ENCODE results near the gene GPC5.

GPC5 gene

DNA sequence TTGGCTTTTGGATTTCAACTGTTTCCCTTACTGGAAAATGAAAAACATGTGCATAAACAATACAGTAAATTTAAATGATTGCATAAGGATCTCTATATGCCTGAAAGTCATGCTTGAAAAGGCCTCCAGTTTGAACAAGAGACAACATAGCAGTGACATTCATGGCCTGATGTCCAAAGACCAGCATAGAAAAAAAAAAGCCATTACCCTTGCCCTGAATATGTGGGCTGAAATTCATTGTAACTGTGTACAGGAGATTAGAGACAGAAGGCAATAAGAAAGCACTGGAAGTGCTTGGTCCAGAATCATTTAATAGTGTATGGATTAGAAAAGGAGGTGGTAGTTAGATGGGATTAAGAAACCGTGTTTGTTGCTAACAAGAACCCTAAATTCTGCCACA lies 35.5 kb upstream of the GPC5 start:
- no peak for DNase-seq
- H2BK12ac ChIP-seq (ENCODE audit: low read length): no peak overlapping the region
- no peak overlapping the region for H4K8ac ChIP-seq (ENCODE audit: low read depth, low read length)
- H3K79me1 ChIP-seq (ENCODE audit: low read length): no peaks in the 10 kb centered on the region
- no peak overlapping the region for H3K27ac ChIP-seq (ENCODE audit: low read depth, low read length)
- no peaks in the 10 kb centered on the region for H3K9me3 ChIP-seq (ENCODE audit: insufficient read depth, low read depth, low read length)
- no peaks in the 10 kb centered on the region for H3K27me3 ChIP-seq (ENCODE audit: insufficient read depth, low read length)
- H3K9ac ChIP-seq (ENCODE audit: low read length): no peak overlapping the region
- no peak overlapping the region for H2BK120ac ChIP-seq (ENCODE audit: insufficient read depth, low read length, poor library complexity)
- no peak overlapping the region for H2AK5ac ChIP-seq (ENCODE audit: low read length)
- peaks cover 0 to 2% of the 10 kb centered on the region in 2 experiments for H3K4me1 ChIP-seq (ENCODE audit: control insufficient read depth in 1 of 2, insufficient read depth in 2 of 2, low read length in 2 of 2)
- H3K4me2 ChIP-seq (ENCODE audit: low read length): no peak overlapping the region
- H3K18ac ChIP-seq (ENCODE audit: low read length): no peak overlapping the region
- H3K36me3 ChIP-seq (ENCODE audit: control insufficient read depth in 1 of 2, insufficient read depth in 2 of 2, low read length in 2 of 2): peaks cover 0 to 4% of the 10 kb centered on the region in 2 experiments
- no peak overlapping the region for H4K91ac ChIP-seq (ENCODE audit: low read depth, low read length)
- no peak overlapping the region for H2AFZ ChIP-seq (ENCODE audit: insufficient read depth, low read length, poor library complexity)
- H4K12ac ChIP-seq (ENCODE audit: low read depth, low read length): no peak overlapping the region
- WGBS (ENCODE audit: extremely low coverage, insufficient coverage, insufficient read length): no CpG with 5 or more reads among the region's 1 CpG
- H3K23ac ChIP-seq (ENCODE audit: low read length): no peak overlapping the region
- no peak overlapping the region for H3K14ac ChIP-seq (ENCODE audit: low read length)
- no peak overlapping the region for H2BK5ac ChIP-seq (ENCODE audit: low read depth, low read length, poor library complexity)
- no peaks in the 10 kb centered on the region for H3K79me2 ChIP-seq (ENCODE audit: control insufficient read depth, insufficient read depth, low read length, poor library complexity)
- no peak overlapping the region for H3K4ac ChIP-seq (ENCODE audit: low read depth, low read length)
- H3K4me3 ChIP-seq (ENCODE audit: low read depth, low read length): no peak overlapping the region

DNA sequence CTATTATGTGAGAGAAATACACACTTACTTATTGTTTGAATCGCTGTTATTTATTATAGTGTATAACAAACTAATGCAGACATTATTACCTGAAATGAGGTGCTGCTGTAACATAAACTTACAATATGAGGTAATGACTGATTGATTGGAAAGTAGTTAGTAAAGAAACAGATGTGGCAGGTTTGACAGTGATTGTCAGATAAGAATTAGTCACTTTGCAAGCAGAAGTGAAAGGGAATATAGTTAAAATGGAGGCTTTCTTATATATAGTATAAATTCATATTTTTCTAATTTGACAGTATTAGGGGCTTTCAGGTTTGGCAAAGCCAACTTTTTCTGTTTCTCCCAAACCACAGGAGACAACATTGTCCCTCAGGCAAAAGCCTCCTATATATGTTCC lies 30.3 kb upstream of the GPC5 start:
- no CpG with 5 or more reads among the region's 1 CpG for WGBS (ENCODE audit: extremely low coverage, insufficient coverage, insufficient read length)
- Histone ChIP-seq H3K27ac (ENCODE audit: low read depth, low read length) (no peak overlapping the region), H3K79me2 (ENCODE audit: control insufficient read depth, insufficient read depth, low read length, poor library complexity) (no peaks in the 10 kb centered on the region), H3K18ac (ENCODE audit: low read length) (no peak overlapping the region), H2BK5ac (ENCODE audit: low read depth, low read length, poor library complexity) (no peak overlapping the region), H3K4me1 (ENCODE audit: control insufficient read depth in 1 of 2, insufficient read depth in 2 of 2, low read length in 2 of 2) (peaks cover 5 to 10% of the 10 kb centered on the region in 2 experiments), H2BK120ac (ENCODE audit: insufficient read depth, low read length, poor library complexity) (no peak overlapping the region), H3K27me3 (ENCODE audit: insufficient read depth, low read length) (no peaks in the 10 kb centered on the region), H4K91ac (ENCODE audit: low read depth, low read length) (no peak overlapping the region), H3K4me3 (ENCODE audit: low read depth, low read length) (no peak overlapping the region), H4K12ac (ENCODE audit: low read depth, low read length) (no peak overlapping the region), H4K8ac (ENCODE audit: low read depth, low read length) (no peak overlapping the region), H3K4me2 (ENCODE audit: low read length) (no peak overlapping the region), H3K4ac (ENCODE audit: low read depth, low read length) (no peak overlapping the region), H2BK12ac (ENCODE audit: low read length) (no peak overlapping the region), H3K14ac (ENCODE audit: low read length) (no peak overlapping the region), H2AK5ac (ENCODE audit: low read length) (no peak overlapping the region), H2AFZ (ENCODE audit: insufficient read depth, low read length, poor library complexity) (no peak overlapping the region), H3K23ac (ENCODE audit: low read length) (no peak overlapping the region), H3K36me3 (ENCODE audit: control insufficient read depth in 1 of 2, insufficient read depth in 2 of 2, low read length in 2 of 2) (peaks cover 0 to 1% of the 10 kb centered on the region in 2 experiments), H3K9ac (ENCODE audit: low read length) (no peak overlapping the region), H3K79me1 (ENCODE audit: low read length) (peaks cover 5% of the 10 kb centered on the region), H3K9me3 (ENCODE audit: insufficient read depth, low read depth, low read length) (no peaks in the 10 kb centered on the region)
- no peak for DNase-seq

DNA sequence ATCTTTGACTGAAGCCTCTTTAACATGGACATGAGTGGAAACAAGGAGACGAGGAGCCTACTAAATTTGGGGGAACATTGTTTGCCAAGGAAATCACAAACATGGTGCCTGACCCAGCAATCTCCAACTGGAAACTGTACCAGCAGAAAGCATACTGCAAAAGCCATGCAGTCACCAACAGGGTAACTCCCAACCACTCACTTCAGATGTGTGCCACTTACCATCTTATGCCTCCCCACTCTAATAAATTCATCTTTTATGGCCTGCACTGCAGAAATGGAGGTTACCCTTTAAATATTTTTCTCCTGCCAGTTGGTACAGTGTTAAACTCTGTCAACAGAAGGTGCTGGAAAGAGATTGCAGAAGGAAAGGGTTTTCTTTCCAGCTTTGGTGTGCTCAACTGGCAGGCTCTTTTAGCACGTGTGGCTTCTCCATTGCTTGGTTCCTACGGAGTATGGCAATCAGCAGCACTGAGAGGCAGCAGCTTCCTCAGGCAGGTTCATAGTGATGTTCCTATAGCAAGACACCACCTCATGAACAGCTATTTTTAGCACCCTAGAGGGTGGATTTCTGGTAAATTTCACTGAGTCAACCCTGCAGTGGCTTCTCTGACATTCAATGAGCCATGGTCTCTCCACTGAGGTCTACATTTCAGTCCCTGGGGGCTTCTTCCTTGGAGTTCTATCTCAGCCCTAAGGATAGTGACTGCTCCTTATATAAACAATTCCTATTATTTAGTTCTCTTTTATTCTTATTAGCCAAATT lies 29.6 kb upstream of the GPC5 start:
- H3K4me2 ChIP-seq (ENCODE audit: low read length): peak overlapping the region; percentile 51
- H3K18ac ChIP-seq (ENCODE audit: low read length): no peak overlapping the region
- peaks cover 5 to 10% of the 10 kb centered on the region in 2 experiments for H3K4me1 ChIP-seq (ENCODE audit: control insufficient read depth in 1 of 2, insufficient read depth in 2 of 2, low read length in 2 of 2)
- H2BK12ac ChIP-seq (ENCODE audit: low read length): peak overlapping the region; percentile 17
- no peak overlapping the region for H3K23ac ChIP-seq (ENCODE audit: low read length)
- no peaks in the 10 kb centered on the region for H3K27me3 ChIP-seq (ENCODE audit: insufficient read depth, low read length)
- DNase-seq: no peak
- no peak overlapping the region for H3K4me3 ChIP-seq (ENCODE audit: low read depth, low read length)
- H4K8ac ChIP-seq (ENCODE audit: low read depth, low read length): peak overlapping the region; percentile 38
- H3K79me2 ChIP-seq (ENCODE audit: control insufficient read depth, insufficient read depth, low read length, poor library complexity): no peaks in the 10 kb centered on the region
- H3K27ac ChIP-seq (ENCODE audit: low read depth, low read length): no peak overlapping the region
- peaks cover 5% of the 10 kb centered on the region for H3K79me1 ChIP-seq (ENCODE audit: low read length)
- H2BK5ac ChIP-seq (ENCODE audit: low read depth, low read length, poor library complexity): no peak overlapping the region
- H3K36me3 ChIP-seq (ENCODE audit: control insufficient read depth in 1 of 2, insufficient read depth in 2 of 2, low read length in 2 of 2): peaks cover 0 to 1% of the 10 kb centered on the region in 2 experiments
- peak overlapping the region; percentile 83 for H2AK5ac ChIP-seq (ENCODE audit: low read length)
- no peak overlapping the region for H4K12ac ChIP-seq (ENCODE audit: low read depth, low read length)
- H3K14ac ChIP-seq (ENCODE audit: low read length): peak overlapping the region; percentile 61
- no peak overlapping the region for H4K91ac ChIP-seq (ENCODE audit: low read depth, low read length)
- no peaks in the 10 kb centered on the region for H3K9me3 ChIP-seq (ENCODE audit: insufficient read depth, low read depth, low read length)
- peak overlapping the region; percentile 67 for H3K9ac ChIP-seq (ENCODE audit: low read length)
- no peak overlapping the region for H2BK120ac ChIP-seq (ENCODE audit: insufficient read depth, low read length, poor library complexity)
- WGBS (ENCODE audit: extremely low coverage, insufficient coverage, insufficient read length): no CpG with 5 or more reads among the region's 3 CpGs
- no peak overlapping the region for H3K4ac ChIP-seq (ENCODE audit: low read depth, low read length)
- no peak overlapping the region for H2AFZ ChIP-seq (ENCODE audit: insufficient read depth, low read length, poor library complexity)

DNA sequence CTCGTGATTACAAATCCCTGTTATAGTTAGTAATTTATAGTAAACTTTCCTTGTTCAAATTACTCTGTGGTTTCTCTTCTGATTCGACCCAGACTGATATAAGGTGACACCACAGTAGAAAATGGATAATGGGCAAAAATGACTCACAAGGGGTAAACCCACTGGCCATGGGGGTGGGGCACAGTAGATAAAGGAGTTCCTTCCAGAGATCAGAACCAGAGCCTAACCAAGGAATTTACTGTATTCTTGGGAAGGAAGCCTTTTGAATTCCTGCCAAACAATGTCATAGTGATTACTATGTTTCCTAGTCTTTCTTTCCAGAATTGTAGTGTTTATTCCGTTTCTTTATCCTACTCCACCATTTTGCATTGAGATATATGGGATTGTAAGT lies 29.0 kb upstream of the GPC5 start:
- DNase-seq: no peak
- Histone ChIP-seq H3K14ac (ENCODE audit: low read length) (no peak overlapping the region), H3K18ac (ENCODE audit: low read length) (no peak overlapping the region), H4K91ac (ENCODE audit: low read depth, low read length) (no peak overlapping the region), H4K12ac (ENCODE audit: low read depth, low read length) (no peak overlapping the region), H2BK120ac (ENCODE audit: insufficient read depth, low read length, poor library complexity) (no peak overlapping the region), H2BK12ac (ENCODE audit: low read length) (no peak overlapping the region), H2BK5ac (ENCODE audit: low read depth, low read length, poor library complexity) (no peak overlapping the region), H3K36me3 (ENCODE audit: control insufficient read depth in 1 of 2, insufficient read depth in 2 of 2, low read length in 2 of 2) (peaks cover 0 to 1% of the 10 kb centered on the region in 2 experiments), H3K27ac (ENCODE audit: low read depth, low read length) (no peak overlapping the region), H3K4me3 (ENCODE audit: low read depth, low read length) (no peak overlapping the region), H3K79me1 (ENCODE audit: low read length) (peaks cover 5% of the 10 kb centered on the region), H3K23ac (ENCODE audit: low read length) (no peak overlapping the region), H3K27me3 (ENCODE audit: insufficient read depth, low read length) (no peaks in the 10 kb centered on the region), H3K4ac (ENCODE audit: low read depth, low read length) (no peak overlapping the region), H3K9ac (ENCODE audit: low read length) (no peak overlapping the region), H3K9me3 (ENCODE audit: insufficient read depth, low read depth, low read length) (no peaks in the 10 kb centered on the region), H4K8ac (ENCODE audit: low read depth, low read length) (no peak overlapping the region), H2AK5ac (ENCODE audit: low read length) (no peak overlapping the region), H3K4me2 (ENCODE audit: low read length) (no peak overlapping the region), H3K79me2 (ENCODE audit: control insufficient read depth, insufficient read depth, low read length, poor library complexity) (no peaks in the 10 kb centered on the region), H3K4me1 (ENCODE audit: control insufficient read depth in 1 of 2, insufficient read depth in 2 of 2, low read length in 2 of 2) (peaks cover 5 to 10% of the 10 kb centered on the region in 2 experiments), H2AFZ (ENCODE audit: insufficient read depth, low read length, poor library complexity) (no peak overlapping the region)
- no CpG with 5 or more reads among the region's 3 CpGs for WGBS (ENCODE audit: extremely low coverage, insufficient coverage, insufficient read length)
